Subcutaneous abdominal adipose tissue (tissue), 5 donors: ENCODE results near the gene SLC26A4.

Source experiments
- H3K27ac ChIP-seq: one replicate; pipeline ENCODE4 v1.7.0; 2013; ENCODE audit warnings: low read depth, mild to moderate bottlenecking, inconsistent platforms, low read length, moderate library complexity
- H3K27me3 ChIP-seq, 5 donors: one replicate each; pipeline ENCODE4 v1.7.0; 2013; ENCODE audit warnings: low read length in 5 of 5, inconsistent platforms in 1 of 5; ENCODE audit not compliant: control insufficient read depth in 5 of 5, insufficient read depth in 4 of 5
- H3K36me3 ChIP-seq, 5 donors: one replicate each; pipeline ENCODE4 v1.7.0; 2013; ENCODE audit warnings: low read length in 5 of 5; ENCODE audit not compliant: control insufficient read depth in 5 of 5, insufficient read depth in 5 of 5
- H3K4me1 ChIP-seq, 5 donors: one replicate each; pipeline ENCODE4 v1.7.0; 2013; ENCODE audit warnings: low read length in 5 of 5, mild to moderate bottlenecking in 3 of 5, moderate library complexity in 1 of 5; ENCODE audit not compliant: control insufficient read depth in 5 of 5, insufficient read depth in 5 of 5
- H3K4me3 ChIP-seq, 5 donors: one replicate each; pipeline ENCODE4 v1.7.0; 2013; ENCODE audit warnings: low read length in 5 of 5, low read depth in 1 of 5
- H3K9ac ChIP-seq, 5 donors: one replicate each; pipeline ENCODE4 v1.7.0; 2013; ENCODE audit warnings: low read length in 5 of 5, mild to moderate bottlenecking in 4 of 5, moderate library complexity in 3 of 5
- H3K9me3 ChIP-seq, 5 donors: one replicate each; pipeline ENCODE4 v1.7.0; 2013; ENCODE audit warnings: low read length in 5 of 5; ENCODE audit not compliant: control insufficient read depth in 5 of 5
- donor health status: healthy.
- donor health status: healthy.
- donor health status: healthy.
- donor health status: healthy.
- donor health status: healthy.

The SLC26A4 gene

DNA sequence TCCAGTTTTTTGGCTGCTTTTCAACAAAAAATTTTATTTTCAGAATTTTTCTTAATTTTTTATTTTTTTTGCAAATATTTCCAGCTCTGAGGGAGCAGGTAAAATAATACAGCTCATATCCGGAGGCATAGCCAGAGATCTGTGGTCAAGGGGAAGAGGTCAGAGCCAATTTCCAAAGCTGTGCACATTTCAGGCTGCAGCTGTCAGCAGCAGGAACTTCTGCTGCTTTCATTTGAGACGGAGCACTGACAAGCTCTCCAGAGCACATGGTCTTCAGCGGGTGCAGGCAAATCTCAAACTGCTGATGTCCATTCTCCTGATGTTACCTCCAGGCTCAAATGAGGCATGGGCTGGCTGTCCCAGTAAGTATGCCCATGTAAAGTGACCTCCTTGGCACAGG, 31.1 kb downstream of the SLC26A4 start:
- H3K27ac ChIP-seq = no peak overlapping the region
- peak overlapping the region in 1 of 5 donors; percentile 6 for H3K9ac ChIP-seq
- H3K27me3 ChIP-seq = no peaks in the 10 kb centered on the region
- no peaks in the 10 kb centered on the region for H3K36me3 ChIP-seq
- no peak overlapping the region for H3K4me3 ChIP-seq
- no peaks in the 10 kb centered on the region for H3K9me3 ChIP-seq
- H3K4me1 ChIP-seq = peaks cover 0 to 41% (median 9%) of the 10 kb centered on the region in 5 donors

DNA sequence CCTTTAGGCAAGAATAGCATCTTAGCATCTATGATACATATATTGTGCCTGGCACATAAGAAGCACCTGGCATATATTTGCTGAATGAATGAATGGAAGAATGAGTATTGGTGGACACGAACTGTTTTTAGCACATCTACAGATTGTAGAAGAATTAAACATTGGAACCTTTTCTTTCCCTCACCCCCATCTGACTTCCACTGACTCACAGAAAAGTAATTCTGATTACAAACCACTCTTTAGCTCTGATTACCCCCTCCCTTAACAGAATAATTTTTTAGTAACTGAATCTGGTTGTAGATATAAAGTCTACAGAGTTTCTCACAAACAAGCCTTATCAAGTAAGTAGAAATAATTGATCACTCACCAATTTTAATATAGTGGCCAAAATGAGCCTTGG, 31.9 kb downstream of the SLC26A4 start:
- Histone ChIP-seq H3K36me3 (no peaks in the 10 kb centered on the region), H3K4me3 (no peak overlapping the region), H3K4me1 (peaks cover 0 to 41% (median 9%) of the 10 kb centered on the region in 5 donors), H3K27ac (no peak overlapping the region), H3K9ac (no peak overlapping the region), H3K27me3 (no peaks in the 10 kb centered on the region), H3K9me3 (no peaks in the 10 kb centered on the region)

DNA sequence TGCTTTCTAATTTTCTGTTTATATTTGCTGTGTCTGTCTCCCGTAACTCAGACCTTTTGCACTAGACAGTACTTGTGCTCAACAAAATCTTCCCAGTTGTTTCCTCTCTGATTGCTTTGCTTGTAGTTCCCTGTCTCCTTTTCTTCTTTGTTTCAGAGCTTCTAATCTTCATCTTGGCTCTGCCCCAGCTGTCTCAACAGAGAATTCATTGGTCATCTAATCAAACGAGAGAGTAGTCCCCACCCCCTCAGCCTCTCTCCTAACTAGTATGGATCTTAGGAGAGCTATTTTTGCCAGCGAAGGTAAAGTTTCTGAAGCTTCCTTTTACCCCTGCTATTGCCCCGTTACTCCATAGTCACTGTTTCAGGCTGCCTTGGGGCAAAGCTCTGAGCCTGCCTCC, 32.8 kb downstream of the SLC26A4 start:
- no peaks in the 10 kb centered on the region for H3K36me3 ChIP-seq
- peaks cover 0 to 41% (median 9%) of the 10 kb centered on the region in 5 donors for H3K4me1 ChIP-seq
- no peak overlapping the region for H3K9ac ChIP-seq
- no peak overlapping the region for H3K27ac ChIP-seq
- H3K27me3 ChIP-seq = no peaks in the 10 kb centered on the region
- H3K4me3 ChIP-seq = no peak overlapping the region
- no peaks in the 10 kb centered on the region for H3K9me3 ChIP-seq

DNA sequence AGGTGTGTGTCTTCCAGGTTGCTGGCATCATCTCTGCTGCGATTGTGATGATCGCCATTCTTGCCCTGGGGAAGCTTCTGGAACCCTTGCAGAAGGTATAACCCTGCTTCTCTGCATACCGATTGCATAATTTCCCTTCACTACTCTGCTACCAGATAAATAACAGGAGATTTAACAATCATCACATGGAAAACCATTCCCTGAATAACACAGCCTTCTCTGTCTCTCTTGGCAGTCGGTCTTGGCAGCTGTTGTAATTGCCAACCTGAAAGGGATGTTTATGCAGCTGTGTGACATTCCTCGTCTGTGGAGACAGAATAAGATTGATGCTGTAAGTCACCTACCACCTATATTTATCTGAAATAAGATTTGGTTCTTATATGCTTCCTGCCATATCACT, 33.8 kb downstream of the SLC26A4 start:
- no peak overlapping the region for H3K4me3 ChIP-seq
- no peaks in the 10 kb centered on the region for H3K9me3 ChIP-seq
- peaks cover 0 to 41% (median 9%) of the 10 kb centered on the region in 5 donors for H3K4me1 ChIP-seq
- no peaks in the 10 kb centered on the region for H3K27me3 ChIP-seq
- H3K36me3 ChIP-seq = no peaks in the 10 kb centered on the region
- no peak overlapping the region for H3K9ac ChIP-seq
- H3K27ac ChIP-seq = no peak overlapping the region

DNA sequence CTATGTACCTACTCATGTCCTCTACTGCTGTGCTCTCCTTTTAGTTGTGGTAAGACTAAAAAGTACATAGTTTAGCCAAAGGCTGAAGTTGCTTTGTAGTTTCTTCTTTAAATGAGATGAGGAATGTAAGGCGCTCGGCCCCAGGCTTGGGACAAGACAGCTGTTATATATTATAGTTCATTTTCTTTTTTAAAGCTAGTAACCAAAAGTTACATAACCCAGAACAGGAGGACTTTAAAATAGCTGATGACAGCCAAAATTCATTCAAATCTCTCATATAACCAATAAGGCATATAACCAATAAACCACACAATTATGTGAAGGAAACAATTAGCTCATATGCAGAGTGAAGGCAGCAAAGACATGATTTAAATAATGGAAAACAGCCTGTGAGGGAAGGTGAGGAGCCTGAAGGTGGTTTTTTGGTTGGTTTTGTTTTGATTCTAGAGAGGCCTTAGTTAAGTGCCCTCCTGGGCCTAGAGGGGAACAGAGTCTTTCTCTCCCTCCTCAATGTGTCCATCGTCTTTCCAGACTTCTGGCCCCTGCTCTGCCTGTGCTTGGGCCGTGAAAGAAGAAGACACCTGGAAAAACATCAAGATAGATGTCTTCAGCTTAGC, 35.8 kb downstream of the SLC26A4 start:
- Histone ChIP-seq H3K27me3 (no peaks in the 10 kb centered on the region), H3K4me3 (no peak overlapping the region), H3K27ac (no peak overlapping the region), H3K4me1 (peaks cover 0 to 35% (median 14%) of the 10 kb centered on the region in 5 donors), H3K9me3 (no peaks in the 10 kb centered on the region), H3K36me3 (no peaks in the 10 kb centered on the region), H3K9ac (no peak overlapping the region)

DNA sequence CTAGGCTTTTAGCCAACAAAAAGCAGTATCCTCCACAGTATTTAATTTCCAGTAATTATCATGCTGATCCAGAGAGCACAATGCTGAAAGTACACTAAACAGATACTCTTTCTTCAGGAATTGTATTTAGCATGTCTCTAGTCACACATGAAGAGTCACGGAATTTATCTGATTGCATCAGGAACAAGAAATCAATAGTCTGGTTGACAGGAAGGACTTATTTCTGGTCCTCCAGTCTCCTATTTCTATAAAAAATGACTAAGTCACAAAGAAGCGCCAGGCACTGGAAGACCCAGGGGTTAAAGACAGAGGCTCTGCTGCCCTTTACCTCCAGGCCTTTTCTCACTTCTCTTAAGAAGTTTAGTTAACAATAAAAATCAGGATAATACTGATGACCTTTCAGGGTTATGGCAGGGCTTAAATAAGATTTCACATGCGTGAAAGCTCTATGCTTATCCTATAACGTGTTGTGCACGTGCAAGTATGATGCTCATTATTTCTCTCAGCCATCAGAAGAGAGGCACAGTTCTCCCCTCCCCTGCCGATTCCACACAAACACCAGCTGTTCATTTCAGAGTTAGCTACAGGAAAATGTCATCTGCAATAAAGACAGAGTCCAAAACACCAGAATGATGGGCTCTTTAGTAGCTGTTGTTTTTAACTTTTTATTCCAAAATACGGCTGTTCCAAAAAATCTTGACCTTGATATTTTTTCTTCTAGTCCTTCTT, 36.9 kb downstream of the SLC26A4 start:
- Histone ChIP-seq H3K9ac (no peak overlapping the region), H3K27me3 (no peaks in the 10 kb centered on the region), H3K4me1 (peaks cover 0 to 29% (median 15%) of the 10 kb centered on the region in 5 donors), H3K4me3 (no peak overlapping the region), H3K36me3 (no peaks in the 10 kb centered on the region), H3K27ac (no peak overlapping the region), H3K9me3 (no peaks in the 10 kb centered on the region)

DNA sequence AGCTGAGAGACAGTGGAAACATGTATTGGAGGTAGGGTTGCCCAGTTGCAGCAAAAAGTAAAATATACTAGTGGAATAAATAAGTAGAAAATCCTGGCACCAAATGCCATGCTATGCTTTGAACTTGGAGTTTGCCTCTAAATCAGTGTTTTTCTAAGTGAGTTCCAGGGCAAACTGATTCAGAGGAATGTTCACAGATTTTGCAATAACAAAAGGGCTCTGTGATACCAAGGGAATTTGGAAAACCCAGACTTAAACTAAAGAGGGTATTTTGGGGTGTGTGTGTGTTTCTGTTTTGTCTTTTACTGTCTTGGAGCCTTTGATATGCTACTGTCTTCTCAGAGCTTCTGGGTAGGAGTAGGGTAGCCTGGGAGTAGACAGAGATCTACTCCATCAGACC, 39.9 kb downstream of the SLC26A4 start:
- Histone ChIP-seq H3K27me3 (no peaks in the 10 kb centered on the region), H3K4me1 (peaks cover 0 to 15% (median 8%) of the 10 kb centered on the region in 5 donors), H3K9ac (no peak overlapping the region), H3K27ac (no peak overlapping the region), H3K4me3 (no peak overlapping the region), H3K9me3 (no peaks in the 10 kb centered on the region), H3K36me3 (no peaks in the 10 kb centered on the region)

DNA sequence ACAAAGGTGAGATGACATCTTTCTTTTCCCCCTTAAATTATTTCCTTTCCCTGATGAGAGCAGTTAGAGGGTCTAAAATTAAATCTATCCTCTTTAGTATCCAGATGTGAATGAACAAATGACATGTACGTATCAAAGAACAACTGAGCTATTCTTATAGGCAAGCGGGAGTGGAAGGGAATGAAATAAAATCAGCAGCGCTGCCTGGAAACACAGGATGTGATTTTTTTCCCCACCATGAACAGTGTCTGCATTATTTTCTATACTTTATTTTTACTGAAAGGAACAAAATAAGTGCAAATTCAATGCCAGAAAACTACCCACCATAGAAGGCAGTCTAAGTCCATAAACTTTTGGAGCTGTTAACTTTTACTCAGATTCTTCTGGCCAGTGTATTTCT, 40.6 kb downstream of the SLC26A4 start:
- H3K27ac ChIP-seq = no peak overlapping the region
- no peaks in the 10 kb centered on the region for H3K36me3 ChIP-seq

DNA sequence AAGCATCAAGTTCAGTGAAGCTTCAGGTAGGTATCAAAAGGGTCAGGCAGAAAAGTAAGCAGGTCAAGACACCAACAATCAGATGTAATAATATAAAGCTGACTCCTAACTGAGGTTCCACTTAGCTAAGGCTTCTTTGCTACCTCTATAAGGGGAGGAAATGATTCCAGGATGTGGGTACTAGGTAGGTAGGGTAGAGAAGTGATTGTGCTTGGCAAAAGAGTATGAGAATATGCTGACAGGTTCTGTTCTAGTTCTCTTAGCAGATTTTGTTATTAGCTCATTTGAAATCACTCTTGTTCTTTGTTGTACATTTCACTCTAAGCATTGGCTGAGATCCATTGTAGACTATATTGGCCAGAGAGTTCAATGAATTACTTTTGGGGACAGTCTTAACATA, 42.6 kb downstream of the SLC26A4 start:
- Histone ChIP-seq H3K9ac (no peak overlapping the region), H3K27me3 (no peaks in the 10 kb centered on the region), H3K9me3 (no peaks in the 10 kb centered on the region), H3K36me3 (no peaks in the 10 kb centered on the region), H3K4me3 (no peak overlapping the region), H3K27ac (no peak overlapping the region), H3K4me1 (peaks cover 0 to 15% (median 8%) of the 10 kb centered on the region in 5 donors)

More for the DNA sequence above, 40.6 kb downstream of the SLC26A4 start:
- Histone ChIP-seq H3K9ac (no peak overlapping the region), H3K9me3 (no peaks in the 10 kb centered on the region), H3K27me3 (no peaks in the 10 kb centered on the region), H3K4me3 (no peak overlapping the region), H3K4me1 (peaks cover 0 to 15% (median 8%) of the 10 kb centered on the region in 5 donors)

DNA sequence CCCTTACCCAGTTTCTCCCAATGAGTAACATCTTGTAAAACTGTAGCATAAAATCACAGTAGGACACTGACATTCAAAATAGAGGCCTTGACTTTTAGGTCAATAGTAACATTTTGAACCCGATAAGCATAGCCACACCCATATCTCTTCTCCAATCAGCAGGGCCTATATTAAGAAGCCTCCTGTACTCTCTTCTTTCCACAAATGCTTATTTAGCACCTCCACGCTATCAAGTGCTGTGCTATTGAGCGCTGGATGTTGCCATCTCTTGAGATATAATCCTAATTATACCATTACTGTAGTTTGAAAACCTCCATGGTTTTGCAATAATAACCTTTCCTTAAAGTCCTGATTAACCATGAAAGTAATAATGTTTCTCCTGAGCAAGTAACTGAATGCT, 43.2 kb downstream of the SLC26A4 start:
- Histone ChIP-seq H3K27ac (no peak overlapping the region), H3K27me3 (no peaks in the 10 kb centered on the region), H3K9ac (no peak overlapping the region), H3K36me3 (no peaks in the 10 kb centered on the region), H3K4me1 (peaks cover 0 to 15% (median 8%) of the 10 kb centered on the region in 5 donors), H3K9me3 (no peaks in the 10 kb centered on the region), H3K4me3 (no peak overlapping the region)
